ENCODE data around the gene RIN3.
"Not testable (repeated sequence)": the region's sequence is repeated elsewhere in the genome, so short reads cannot be mapped to it uniquely, and the experiment has no call there.

RIN3 gene

GRCh38 chr14:92528486-92529100 lies 15.0 kb downstream of the RIN3 start:
- DNase-seq (ENCODE audit: low read depth in 2 of 3, low spot score in 1 of 3), result no peak

- DNase-seq (ENCODE audit: low read depth in 2 of 3, low spot score in 1 of 3), result no peak
These were observed 16.3 kb downstream of the RIN3 start for GRCh38 chr14:92529903-92530302.

DNA sequence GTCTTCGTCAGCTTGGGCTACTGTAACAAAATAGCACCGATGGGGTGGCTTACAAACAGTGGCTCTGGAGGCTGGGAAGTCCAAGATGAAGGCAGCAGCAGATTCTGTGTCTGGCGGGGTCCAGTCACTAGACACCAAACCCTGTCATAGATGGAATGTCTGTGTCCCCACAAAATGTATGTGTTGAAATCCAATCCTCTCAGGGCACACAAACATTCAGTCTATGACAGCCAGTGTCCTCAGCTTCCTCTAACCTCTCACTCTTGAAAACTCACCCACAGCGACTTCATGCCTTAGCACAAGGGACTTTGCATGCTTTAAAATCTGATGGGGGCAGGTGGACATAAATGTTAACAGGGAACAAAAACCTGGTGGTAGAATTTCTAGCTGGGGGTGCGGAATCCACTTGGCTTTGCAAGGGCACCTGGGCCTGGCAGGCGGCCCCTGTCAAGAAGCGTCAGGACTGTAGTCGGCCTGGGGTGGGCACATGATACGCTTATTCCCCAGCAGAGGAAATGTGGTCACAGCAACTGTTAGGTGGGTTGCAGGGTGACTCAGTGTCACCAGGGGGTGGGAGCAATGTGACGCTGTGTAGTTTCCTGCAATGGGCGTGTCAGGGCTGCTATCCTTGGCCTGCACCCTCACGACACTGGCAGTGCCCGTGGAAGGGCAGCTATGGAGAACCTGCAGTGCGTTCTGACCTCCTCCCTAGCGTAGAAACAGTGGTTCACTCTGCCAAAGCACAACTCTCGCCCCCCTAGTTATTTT lies 17.7 kb downstream of the RIN3 start:
- no peak for DNase-seq (ENCODE audit: low read depth in 2 of 3, low spot score in 1 of 3)

DNA sequence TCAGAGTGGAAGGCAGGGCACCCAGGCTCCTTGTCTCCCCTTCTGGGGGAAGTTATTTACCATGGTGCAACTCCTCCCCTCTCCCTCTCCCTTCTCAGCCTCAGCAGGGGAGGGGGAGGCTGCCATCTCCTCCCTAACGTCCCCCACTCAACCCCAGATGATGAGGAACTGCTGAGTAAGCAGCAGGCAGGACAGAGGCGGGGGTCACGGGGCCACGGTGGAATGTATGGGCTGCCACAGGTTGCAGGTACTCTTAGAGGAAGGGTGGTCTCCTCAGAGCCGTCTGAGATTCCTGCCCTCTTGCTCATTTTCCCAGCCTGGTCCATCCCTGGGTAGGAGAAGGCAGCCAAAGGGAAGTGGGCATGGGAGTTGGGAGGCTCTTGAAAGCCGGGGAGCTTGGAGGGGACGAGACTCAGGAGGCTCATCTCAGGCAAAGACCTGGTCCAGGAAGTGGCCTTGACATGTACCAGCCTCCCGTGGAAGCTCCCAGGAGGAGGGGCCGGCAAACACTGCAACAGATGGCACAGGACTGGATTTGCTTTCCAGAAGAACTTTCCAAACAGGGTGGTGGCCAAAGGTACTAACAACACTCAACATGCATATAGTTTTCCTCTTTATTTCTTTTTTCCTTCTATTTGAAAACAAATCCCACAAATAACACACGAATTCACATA lies 19.0 kb downstream of the RIN3 start:
- no peak for DNase-seq (ENCODE audit: low read depth in 2 of 3, low spot score in 1 of 3)

DNA sequence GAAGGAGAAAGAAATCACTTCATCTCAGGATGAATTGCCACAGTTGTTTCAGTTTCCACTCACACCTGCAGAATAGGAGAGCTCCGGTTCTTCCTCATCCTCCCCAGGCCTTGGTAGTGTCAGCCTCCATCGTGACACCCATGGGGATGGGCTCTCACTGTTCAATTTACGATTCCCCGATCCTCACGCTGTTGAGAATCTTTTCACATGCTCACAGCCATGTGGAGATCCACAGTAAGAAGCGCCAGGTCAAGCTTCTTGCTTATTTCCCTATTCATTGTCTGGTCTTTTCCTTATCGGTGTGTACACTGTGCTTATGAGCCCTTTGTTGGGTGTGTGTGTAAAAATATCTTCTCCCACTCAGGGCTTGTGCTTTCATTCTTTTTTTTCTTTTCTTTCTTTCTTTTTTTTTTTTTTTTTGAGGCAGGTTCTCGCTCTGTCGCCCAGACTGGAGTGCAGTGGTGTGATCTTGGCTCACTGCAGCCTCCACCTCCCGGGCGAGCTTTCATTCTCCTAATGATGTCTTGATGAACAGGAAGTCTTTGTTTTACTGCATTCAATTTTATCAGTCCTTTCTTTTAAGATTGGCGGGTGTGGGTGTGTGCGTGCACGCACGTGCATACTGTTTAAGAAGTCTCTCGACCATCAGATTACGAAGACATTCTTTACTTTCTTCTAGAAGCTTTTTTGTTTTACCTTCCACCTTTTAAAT lies 21.5 kb downstream of the RIN3 start:
- DNase-seq (ENCODE audit: low read depth in 2 of 3, low spot score in 1 of 3), result no peak

GRCh38 chr14:92536231-92536630 lies 22.6 kb downstream of the RIN3 start:
- DNase-seq (ENCODE audit: low read depth in 2 of 3, low spot score in 1 of 3), result not testable (repeated sequence)

GRCh38 chr14:92538412-92538985 lies 24.9 kb downstream of the RIN3 start:
- no peak for DNase-seq (ENCODE audit: low read depth in 2 of 3, low spot score in 1 of 3)

- no peak for DNase-seq (ENCODE audit: low read depth in 2 of 3, low spot score in 1 of 3)
These were observed 25.8 kb downstream of the RIN3 start for GRCh38 chr14:92539419-92539818.

GRCh38 chr14:92539875-92540274 lies 26.3 kb downstream of the RIN3 start:
- DNase-seq (ENCODE audit: low read depth in 2 of 3, low spot score in 1 of 3), result no peak

DNA sequence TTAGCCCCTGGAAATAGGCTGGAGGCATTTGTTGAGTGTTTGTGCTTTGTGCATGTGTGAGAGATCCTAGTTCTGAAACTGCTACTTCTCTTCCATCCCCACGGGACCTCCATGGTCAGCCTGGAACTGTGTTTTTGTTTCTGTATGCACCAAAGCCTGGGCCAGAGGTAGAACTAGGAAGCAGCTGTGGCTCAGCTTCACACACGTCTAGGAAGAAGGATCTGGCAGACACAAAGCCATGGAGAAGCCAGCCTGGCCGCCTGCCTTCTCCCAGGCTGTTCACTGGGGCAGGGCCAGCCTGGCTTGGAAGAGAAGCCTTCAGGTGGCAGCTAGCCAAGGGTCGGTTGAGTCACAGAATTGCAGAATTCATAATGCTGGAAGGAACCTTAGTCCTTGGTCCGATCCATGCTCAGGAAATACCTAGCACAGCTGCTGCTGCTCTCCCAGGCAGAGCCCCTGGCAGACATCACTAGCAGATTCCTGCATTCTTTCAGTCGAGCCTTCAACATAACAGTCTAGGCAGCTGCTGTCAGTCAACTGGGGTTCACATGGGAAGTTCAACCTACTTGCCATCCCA lies 27.0 kb downstream of the RIN3 start:
- DNase-seq (ENCODE audit: low read depth in 2 of 3, low spot score in 1 of 3), result no peak

DNA sequence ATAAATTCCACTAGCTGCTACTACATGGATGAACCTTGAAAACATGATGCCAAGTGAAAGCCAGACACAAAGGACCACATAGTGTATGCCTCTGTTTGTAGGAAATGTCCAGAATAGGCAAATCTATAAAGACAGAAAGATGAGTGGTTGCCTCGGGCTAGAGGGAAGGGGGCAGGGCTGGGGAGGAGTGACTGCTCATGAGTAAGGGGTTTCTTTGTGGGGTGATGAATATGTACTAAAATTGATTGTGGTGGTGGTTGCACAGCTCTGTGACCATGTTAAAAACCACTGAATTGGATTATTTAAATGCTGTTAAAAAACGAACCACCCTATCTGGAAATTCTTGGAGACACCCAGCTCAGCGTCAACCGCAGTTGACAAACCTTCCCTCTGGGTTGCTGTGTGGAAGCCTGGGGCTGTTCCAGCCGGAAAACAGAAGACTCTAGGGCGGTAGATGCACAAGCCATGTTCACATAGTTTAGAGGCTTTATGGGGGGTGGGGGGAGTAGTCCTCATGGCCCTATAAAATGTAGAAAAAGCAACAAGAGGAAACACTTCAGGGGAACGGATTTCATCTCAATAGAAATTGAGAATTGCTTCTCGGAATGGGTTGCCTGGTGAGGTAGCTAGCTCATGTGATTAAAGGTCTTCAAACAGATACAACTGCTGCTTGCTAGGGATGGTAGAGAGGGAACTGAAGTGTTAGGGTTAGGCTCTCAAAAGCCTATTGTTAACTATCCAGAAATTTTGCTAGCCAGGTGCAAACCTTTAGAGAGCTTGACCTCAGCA lies 29.4 kb downstream of the RIN3 start:
- no peak for DNase-seq (ENCODE audit: low read depth in 2 of 3, low spot score in 1 of 3)

GRCh38 chr14:92544051-92544720 lies 30.6 kb downstream of the RIN3 start:
- no peak for DNase-seq (ENCODE audit: low read depth in 2 of 3, low spot score in 1 of 3)

DNA sequence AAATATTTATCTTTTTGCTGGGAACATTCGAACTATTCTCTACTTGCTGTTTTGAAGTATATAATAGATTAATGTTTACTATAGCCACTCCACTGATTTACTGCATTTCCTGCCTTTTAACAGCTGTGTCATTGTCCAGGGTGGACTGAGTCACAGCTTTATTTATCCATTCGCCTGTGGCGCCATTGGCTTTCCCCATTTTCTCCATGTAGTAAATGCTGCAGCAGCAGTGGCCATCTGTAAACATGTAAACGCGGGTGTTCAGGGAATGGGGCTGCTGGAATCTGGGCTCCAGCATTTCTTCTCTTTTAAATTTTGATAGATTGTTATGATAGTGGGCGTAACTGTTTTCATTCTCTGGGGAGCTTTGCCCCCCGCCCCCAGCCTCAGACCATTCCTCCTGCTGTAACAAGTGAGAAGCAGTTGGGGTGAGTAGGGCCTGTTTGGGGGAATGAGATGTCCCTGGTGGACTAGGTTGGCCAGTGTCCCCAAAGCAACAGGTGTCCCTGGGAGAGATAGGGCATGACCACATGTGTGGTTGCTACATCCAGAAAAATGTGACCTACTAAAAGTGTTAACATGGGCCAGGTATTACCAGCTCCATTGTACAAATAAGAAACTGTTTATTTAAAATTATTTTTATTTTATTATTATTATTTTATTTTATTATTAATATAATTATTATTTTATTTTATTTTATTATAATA lies 32.9 kb downstream of the RIN3 start:
- DNase-seq (ENCODE audit: low read depth in 2 of 3, low spot score in 1 of 3), result no peak

DNA sequence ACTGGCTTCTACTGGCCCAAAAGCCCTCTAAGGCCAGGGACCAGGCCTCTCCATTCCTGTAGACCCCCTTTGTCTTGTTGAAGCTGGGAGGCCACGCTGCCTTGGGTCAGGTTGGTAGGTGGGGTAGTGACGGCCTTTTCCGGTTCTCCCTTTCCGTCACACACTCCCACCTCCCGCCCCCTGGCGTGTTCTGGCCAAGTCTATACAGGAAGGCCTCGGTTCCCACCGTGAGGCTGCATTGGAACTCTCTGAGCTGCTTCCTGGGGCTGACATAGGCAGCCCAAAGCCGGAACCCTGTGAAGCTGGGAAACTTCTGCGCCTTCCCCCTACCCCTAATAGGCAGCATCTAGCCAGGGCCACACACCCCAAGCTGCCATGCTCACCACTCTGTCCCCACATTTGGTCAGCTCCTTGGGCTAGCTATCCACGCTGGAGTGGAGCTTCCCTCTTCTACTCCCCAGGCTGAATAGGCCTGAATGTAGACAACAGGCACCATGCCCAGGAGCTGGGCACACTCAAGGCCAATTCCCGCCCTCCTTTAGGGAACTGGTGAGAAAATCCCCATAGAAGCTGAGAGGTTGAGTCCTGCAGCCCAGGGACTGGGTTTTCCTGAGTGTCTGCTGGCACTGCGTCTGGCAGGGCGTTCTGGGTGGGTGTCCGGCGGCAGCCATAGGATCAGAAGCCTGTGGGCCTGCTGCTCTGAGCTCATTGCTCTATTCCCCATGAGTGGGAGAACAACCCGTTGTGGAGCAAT lies 35.7 kb downstream of the RIN3 start:
- no peak for DNase-seq (ENCODE audit: low read depth in 2 of 3, low spot score in 1 of 3)

GRCh38 chr14:92549859-92550230 lies 36.3 kb downstream of the RIN3 start:
- DNase-seq (ENCODE audit: low read depth in 2 of 3, low spot score in 1 of 3), result no peak

DNA sequence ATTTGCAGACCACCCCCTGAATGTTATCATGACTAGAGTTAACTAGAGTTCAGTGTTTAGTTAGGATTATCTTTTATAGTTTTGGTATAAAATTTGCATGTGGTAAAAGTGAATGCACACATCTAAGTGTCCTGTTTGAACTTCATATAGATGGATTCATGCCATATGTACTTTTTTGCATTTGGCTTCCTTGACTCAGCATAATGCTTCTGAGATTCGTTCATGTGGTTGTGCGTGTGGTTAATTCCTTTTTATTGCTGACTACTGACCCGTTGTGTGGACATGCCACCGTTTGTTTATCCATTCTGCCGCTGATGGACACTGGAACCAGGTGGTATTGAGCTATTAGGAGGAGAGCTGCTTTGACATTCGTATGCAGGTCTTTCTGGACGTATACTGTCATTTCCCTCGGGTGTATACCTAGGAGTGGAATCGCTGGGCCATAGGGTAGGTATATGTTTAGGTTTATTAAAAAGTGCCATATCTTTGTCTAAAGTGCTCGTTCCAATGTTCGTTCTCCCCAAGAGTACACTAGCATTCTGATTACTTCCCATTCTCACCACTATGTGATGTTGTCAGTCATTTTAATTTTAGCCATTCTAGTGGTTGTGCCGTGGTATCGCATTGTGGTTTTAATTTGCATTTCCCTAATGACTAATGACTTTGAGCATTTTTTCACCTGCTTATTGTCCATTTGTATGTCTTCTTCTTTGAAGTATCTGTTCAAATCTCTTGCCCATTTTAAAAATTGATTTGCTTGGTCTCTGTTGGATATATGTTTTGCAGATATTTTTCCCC lies 37.7 kb downstream of the RIN3 start:
- no peak for DNase-seq (ENCODE audit: low read depth in 2 of 3, low spot score in 1 of 3)

- DNase-seq (ENCODE audit: low read depth in 2 of 3, low spot score in 1 of 3), result no peak
These were observed 38.5 kb downstream of the RIN3 start for GRCh38 chr14:92552066-92552465.

DNA sequence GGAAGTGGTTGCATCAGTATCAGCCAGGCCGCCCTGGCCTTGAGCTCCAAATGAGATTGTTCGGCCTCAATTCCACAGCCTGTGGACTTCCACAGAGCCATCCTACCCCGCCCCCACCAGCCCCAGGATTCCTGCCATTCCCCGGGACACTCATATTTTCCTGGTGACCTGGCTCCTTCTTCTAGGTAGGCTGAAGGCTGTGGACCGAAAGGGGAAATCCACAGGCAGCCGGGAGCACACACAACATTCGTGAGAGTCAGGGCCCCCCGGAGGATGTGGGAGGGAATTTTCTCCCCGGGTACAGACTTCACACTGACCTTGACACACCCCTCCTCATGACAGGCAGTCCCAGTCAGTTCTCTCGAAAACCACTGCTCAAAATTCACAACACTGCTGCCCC lies 39.9 kb downstream of the RIN3 start:
- no peak for DNase-seq (ENCODE audit: low read depth in 2 of 3, low spot score in 1 of 3)
